Activated T-cell treated with anti-CD3 and anti-CD28 coated beads, Interleukin-2, amount 50 U/mL, for 4 hours (primary cell): ENCODE measurements around the gene ARF1. TPM values are rescaled to one million over a fixed set of nuclear protein-coding genes. Genes with fewer than 3 reads are reported as not detected.
A peak's percentile ranks its signal among the peaks of the same experiment; 100 is the strongest.

Source experiments
- ATAC-seq, 2 donors: fragments of 200-7000 bp; cut with Tn5 transposase; one replicate each; pipeline ENCODE4 v1.10.0; 2021
- DNase-seq: peaks from one replicate; pipeline ENCODE4 v3.0.0-alpha.2; 2020
- H3K27me3 Mint-ChIP-seq: one replicate; pipeline ENCODE4 v1.8.0; 2021; ENCODE audit warnings: low read depth, mixed read lengths
- H3K36me3 Mint-ChIP-seq: one replicate; pipeline ENCODE4 v1.8.0; 2022; ENCODE audit warnings: mixed read lengths; ENCODE audit not compliant: insufficient read depth
- H3K4me1 Mint-ChIP-seq: one replicate; pipeline ENCODE4 v1.8.0; 2021; ENCODE audit warnings: low read depth, mixed read lengths
- H3K4me3 Mint-ChIP-seq: one replicate; pipeline ENCODE4 v1.8.0; 2021; ENCODE audit warnings: mild to moderate bottlenecking, moderate library complexity, mixed read lengths
- H3K9me3 Mint-ChIP-seq: one replicate; pipeline ENCODE4 v1.8.0; 2021; ENCODE audit warnings: mixed read lengths
- total RNA-seq, 3 donors: library from RNA; stranded (reverse); gene quantifications; one replicate each; pipeline ENCODE4 v1.2.1, GENCODE V29; 2021

Gene ARF1
- total RNA-seq, 3 donors from 2014 or later = 404 to 411 (median 408) TPM

DNA sequence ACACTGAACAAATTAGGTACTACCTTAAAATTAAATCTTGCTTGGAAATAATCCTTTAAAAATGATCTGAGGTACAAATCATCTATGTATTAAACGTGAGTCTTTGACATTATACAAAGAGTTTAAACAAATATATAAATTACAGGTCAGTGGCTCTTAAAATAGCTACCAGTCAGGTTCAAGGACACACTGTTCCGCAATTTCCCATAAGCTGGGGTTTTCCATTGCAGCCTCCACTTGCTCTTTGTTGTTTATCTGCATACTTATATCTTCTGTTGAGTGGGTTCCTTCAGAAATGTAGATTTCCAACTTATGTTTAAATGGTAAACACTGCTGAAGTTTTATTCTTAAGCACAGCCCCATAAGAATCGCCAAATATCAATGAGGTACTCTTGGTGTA, 32.3 kb downstream of the ARF1 start:
- DNase-seq (no peak), ATAC-seq (no peak)
- Mint-ChIP-seq H3K4me1 (peaks cover 4% of the 10 kb centered on the region), H3K9me3 (peaks cover 3% of the 10 kb centered on the region), H3K4me3 (no peak overlapping the region), H3K36me3 (no peaks in the 10 kb centered on the region), H3K27me3 (no peaks in the 10 kb centered on the region)

DNA sequence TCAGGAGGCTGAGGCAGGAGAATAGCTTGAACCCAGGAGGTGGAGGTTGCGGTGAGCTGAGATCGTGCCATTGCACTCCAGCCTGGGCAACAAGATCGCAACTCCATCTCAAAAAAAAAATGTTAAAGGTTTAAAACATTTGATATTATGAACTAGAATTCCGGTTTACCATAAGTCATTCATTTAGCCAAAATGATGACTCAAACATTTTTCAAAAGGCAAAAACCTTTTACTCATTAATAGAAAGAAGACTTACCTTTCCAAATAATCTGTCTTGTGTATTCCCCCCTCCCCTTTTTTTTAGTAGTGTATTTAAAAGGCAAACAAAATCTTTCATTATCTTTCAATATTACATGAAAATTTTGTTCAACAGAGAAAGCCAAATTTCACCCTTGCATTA, 34.8 kb downstream of the ARF1 start:
- ATAC-seq = no peak
- Mint-ChIP-seq H3K36me3 (no peaks in the 10 kb centered on the region), H3K4me3 (no peak overlapping the region), H3K4me1 (no peaks in the 10 kb centered on the region), H3K9me3 (peaks cover 3% of the 10 kb centered on the region), H3K27me3 (no peaks in the 10 kb centered on the region)
- no peak for DNase-seq

DNA sequence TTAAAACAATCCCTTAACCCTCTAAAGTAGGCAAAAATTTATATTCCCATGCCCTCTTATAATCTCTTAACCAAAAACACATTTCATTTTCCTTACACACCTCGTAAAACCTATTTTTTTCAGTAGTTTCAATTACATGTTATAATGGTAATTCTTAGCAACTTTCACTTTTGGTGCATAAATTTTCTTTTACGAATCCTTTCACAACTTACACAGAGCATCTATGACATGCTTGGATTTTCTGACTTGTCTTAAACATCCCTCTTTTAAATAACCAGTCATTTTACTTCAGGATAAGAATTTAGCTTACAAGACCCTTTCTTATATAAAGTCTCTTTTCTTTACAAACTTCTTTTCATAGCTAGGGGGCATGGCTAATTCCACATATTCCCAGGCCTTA, 35.5 kb downstream of the ARF1 start:
- H3K9me3 Mint-ChIP-seq = peaks cover 3% of the 10 kb centered on the region
- ATAC-seq = no peak
- H3K27me3 Mint-ChIP-seq = peaks cover 2% of the 10 kb centered on the region
- H3K36me3 Mint-ChIP-seq = no peaks in the 10 kb centered on the region
- H3K4me1 Mint-ChIP-seq = no peaks in the 10 kb centered on the region
- no peak overlapping the region for H3K4me3 Mint-ChIP-seq
- no peak for DNase-seq

DNA sequence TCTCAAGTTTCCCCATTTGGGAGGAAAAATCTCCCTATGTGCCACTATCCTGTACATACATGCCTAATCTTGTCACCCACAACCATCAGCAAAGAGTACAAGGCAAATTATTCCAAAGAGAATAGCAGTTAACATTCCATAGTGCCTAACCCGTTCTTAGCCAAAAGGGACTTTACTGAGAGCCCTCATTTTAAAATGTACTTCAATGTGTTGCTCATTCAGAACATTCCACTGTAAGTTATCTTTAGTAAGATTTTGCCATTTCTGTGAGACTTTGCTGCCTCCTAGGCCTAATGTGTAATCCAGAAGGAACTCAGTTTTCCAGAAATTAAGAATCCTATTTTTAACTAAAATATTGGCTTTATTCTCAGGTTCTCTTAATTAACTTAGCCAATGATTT, 37.8 kb downstream of the ARF1 start:
- Mint-ChIP-seq H3K36me3 (no peaks in the 10 kb centered on the region), H3K9me3 (peaks cover 3% of the 10 kb centered on the region), H3K27me3 (peaks cover 3% of the 10 kb centered on the region), H3K4me1 (no peaks in the 10 kb centered on the region), H3K4me3 (no peak overlapping the region)
- no peak for ATAC-seq
- DNase-seq = no peak

DNA sequence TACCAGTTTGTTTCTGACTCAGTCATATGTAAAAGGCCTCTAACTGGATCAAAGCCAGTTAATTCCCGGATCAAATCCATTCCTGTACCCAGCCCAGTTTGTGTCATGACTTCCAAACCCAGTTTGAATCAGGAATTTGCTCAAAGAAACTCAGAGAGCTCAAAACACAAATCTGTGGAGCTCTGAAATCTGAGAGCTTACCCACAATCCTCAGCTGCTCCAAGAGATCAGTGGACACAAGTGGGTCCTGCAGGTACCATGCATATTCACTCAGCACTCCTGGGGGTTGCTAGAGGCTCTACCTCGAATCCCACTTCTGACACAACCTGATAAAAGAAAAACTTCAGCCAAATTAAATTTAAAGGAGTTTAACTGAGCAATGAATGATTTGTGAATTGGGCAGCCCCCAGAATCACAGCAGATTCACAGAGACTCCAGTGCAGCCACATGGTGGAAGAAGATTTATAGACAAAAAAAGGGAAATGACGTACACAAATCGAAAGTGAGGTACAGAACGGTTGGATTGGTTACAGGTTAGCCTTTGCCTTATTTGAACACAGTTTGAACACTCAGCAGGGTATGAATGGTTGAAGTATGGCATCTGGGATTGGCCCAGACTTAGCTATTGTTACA, 38.5 kb downstream of the ARF1 start:
- Mint-ChIP-seq H3K27me3 (peaks cover 4% of the 10 kb centered on the region), H3K4me1 (no peaks in the 10 kb centered on the region), H3K4me3 (no peak overlapping the region), H3K9me3 (peaks cover 3% of the 10 kb centered on the region), H3K36me3 (no peaks in the 10 kb centered on the region)
- ATAC-seq = peak in 1 of 2 donors; percentile 25
- no peak for DNase-seq

DNA sequence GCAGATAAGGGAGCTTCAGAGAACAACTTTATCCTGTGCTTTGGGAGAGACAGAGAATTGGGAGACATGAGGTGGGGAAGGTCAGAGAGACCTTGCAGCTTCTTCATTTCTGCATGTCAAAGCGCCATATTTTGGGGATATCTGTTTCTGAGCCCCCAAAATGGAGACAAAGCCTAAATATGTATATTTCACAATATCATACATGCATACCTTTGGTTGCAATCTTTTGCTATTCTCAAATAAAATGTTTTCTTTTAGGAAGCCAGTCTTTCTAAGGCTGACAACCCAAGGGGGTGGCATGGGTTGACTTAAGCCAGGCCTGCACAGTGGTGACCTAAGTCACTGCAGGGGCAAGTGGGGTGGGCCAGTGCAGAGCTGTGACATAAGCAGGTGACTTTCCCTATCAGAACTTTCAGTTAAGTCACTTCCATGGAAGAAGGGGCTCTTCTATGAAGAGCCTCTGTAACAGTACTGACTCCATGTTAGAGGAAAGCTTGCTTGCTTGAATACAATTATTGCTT, 40.5 kb downstream of the ARF1 start:
- H3K9me3 Mint-ChIP-seq = peaks cover 2% of the 10 kb centered on the region
- no peaks in the 10 kb centered on the region for H3K36me3 Mint-ChIP-seq
- no peaks in the 10 kb centered on the region for H3K4me1 Mint-ChIP-seq
- DNase-seq (no peak), ATAC-seq (no peak)
- H3K4me3 Mint-ChIP-seq = no peak overlapping the region
- H3K27me3 Mint-ChIP-seq = peaks cover 9% of the 10 kb centered on the region

DNA sequence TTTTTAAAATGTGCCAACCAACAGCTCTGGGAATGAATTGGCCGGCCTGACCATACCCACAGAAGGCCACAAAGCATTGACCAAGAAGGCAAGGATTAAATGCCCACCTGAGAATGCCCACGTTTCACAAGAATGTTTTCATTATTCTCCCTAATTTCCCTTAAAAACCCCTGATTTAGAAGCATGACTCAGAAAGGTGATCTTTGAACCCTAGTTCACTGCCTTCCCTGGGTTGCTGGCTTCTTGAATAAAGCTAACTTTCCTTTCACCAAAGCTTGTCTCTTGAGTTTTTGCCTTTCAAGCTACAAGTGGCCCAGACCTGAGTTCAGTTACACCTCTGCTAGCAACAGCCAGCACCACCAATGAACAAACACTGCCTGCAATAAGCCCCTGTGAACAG, 41.0 kb downstream of the ARF1 start:
- Mint-ChIP-seq H3K36me3 (no peaks in the 10 kb centered on the region), H3K4me3 (no peak overlapping the region), H3K27me3 (peaks cover 9% of the 10 kb centered on the region), H3K9me3 (no peaks in the 10 kb centered on the region), H3K4me1 (no peaks in the 10 kb centered on the region)
- no peak for ATAC-seq
- no peak for DNase-seq

DNA sequence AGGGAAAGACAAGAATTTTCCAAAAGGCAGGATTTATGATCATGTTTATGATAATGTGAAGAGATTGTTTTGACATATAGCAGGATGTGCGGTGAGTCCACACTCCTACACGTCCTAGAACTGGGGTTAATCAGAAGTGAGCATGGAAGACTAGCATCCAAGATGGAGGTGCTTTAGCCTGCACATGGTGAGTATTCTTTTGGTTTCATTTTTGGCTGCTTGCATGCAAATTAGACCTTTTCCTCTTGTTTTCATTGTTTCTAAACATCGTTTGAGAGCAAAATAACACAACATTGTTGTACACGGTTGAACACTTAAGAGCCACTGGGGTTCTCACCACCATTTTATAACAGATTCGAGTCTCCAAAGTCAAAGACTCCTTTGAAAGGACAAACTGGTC, 42.7 kb downstream of the ARF1 start:
- Mint-ChIP-seq H3K36me3 (no peaks in the 10 kb centered on the region), H3K4me3 (no peak overlapping the region), H3K27me3 (peaks cover 9% of the 10 kb centered on the region), H3K4me1 (no peaks in the 10 kb centered on the region), H3K9me3 (no peaks in the 10 kb centered on the region)
- no peak for DNase-seq
- no peak for ATAC-seq

DNA sequence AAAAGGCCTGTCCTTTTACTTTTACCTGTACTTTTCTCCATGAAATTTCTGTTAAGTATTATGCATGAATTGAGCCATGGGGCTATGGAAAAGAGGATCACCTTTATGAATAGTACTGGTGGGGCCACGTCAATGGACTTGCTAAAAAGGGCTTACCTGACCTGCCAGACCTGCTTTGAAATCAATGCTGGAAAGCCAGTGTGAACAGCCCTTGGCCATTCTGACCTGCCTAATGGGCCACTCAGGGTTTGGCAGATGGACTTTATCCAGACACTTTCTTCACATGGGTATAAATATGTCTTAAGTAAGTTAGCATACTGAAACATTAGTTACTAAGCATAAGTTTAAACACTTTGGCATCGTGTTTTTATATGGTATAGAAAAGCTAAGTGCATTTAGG, 49.3 kb downstream of the ARF1 start:
- ATAC-seq (no peak), DNase-seq (no peak)
- Mint-ChIP-seq H3K9me3 (no peaks in the 10 kb centered on the region), H3K27me3 (peaks cover 14% of the 10 kb centered on the region), H3K4me1 (peaks cover 3% of the 10 kb centered on the region), H3K36me3 (no peaks in the 10 kb centered on the region), H3K4me3 (no peak overlapping the region)

DNA sequence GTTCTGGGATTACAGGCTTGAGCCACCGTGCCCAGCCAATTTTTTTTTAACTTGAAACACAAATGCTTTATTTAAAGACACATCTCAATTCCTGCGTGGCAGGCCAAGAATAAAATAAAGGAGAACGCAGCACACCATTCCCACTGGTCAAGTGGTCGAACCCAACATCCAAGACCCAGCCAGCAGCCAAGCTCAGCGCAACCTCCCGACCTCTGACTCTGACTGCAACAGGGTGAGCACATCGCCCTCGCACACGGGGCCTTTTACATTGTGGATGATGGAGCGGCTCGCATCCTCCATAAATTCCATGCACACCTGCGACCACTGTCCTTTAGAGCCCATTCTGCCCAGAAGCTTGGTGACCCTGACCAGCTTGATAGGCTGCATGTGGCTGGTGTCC, 52.1 kb downstream of the ARF1 start:
- no peak overlapping the region for H3K4me3 Mint-ChIP-seq
- no peaks in the 10 kb centered on the region for H3K9me3 Mint-ChIP-seq
- H3K36me3 Mint-ChIP-seq = no peaks in the 10 kb centered on the region
- DNase-seq = no peak
- no peak for ATAC-seq
- H3K4me1 Mint-ChIP-seq = peaks cover 6% of the 10 kb centered on the region
- H3K27me3 Mint-ChIP-seq = peaks cover 9% of the 10 kb centered on the region

DNA sequence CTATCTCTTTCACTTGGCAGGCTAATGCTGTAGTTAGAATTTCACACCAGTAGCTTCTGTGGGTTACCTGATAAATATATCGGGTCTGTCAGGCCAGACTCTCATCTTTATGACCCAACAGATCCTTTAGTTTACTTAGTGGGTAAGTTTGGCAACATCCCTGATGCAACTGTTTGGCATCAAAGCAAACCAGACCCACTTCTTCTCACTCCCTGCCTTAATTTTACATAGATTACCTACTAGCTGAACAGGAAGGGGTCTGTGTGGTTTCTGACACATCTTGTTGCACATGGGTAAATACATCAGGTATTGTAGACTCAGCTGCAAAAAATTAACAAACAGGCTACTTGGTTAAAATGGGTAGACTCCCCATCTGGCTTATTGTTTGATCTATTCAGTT, 54.4 kb downstream of the ARF1 start:
- H3K36me3 Mint-ChIP-seq = no peaks in the 10 kb centered on the region
- peaks cover 15% of the 10 kb centered on the region for H3K4me1 Mint-ChIP-seq
- DNase-seq = no peak

DNA sequence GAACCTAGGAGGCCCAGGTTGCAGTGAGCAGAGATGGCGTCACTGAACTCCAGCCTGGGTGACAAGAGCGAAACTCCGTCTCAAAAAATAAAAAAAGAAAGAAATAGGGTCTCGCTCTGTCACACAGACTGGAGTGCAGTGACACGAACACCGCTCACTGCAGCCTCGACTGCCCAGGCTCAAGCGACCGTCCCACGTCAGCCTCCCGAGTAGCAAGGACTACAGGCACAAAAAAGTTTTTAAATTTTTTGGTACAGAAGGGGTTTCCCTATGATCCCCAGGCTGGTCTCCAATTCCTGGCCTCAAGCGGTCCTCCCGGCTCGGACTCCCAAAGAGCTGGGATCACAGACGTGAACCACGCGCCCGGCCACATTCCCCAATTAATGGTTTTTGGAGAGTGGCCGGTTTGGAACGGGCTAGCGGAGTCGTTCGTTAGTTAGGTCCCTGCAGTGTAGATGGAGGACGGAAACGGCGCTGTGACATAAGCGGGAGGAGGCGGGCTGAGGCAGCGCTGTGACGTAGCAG, 57.0 kb downstream of the ARF1 start:
- no peak for DNase-seq
- H3K9me3 Mint-ChIP-seq = no peaks in the 10 kb centered on the region
- no peaks in the 10 kb centered on the region for H3K36me3 Mint-ChIP-seq
- H3K4me1 Mint-ChIP-seq = peaks cover 39% of the 10 kb centered on the region
- ATAC-seq = no peak
- peaks cover 5% of the 10 kb centered on the region for H3K27me3 Mint-ChIP-seq
- H3K4me3 Mint-ChIP-seq = peak overlapping the region; percentile 98

More for the DNA sequence above, 54.4 kb downstream of the ARF1 start:
- H3K9me3 Mint-ChIP-seq = no peaks in the 10 kb centered on the region
- no peak overlapping the region for H3K4me3 Mint-ChIP-seq
- peaks cover 5% of the 10 kb centered on the region for H3K27me3 Mint-ChIP-seq
- no peak for ATAC-seq

DNA sequence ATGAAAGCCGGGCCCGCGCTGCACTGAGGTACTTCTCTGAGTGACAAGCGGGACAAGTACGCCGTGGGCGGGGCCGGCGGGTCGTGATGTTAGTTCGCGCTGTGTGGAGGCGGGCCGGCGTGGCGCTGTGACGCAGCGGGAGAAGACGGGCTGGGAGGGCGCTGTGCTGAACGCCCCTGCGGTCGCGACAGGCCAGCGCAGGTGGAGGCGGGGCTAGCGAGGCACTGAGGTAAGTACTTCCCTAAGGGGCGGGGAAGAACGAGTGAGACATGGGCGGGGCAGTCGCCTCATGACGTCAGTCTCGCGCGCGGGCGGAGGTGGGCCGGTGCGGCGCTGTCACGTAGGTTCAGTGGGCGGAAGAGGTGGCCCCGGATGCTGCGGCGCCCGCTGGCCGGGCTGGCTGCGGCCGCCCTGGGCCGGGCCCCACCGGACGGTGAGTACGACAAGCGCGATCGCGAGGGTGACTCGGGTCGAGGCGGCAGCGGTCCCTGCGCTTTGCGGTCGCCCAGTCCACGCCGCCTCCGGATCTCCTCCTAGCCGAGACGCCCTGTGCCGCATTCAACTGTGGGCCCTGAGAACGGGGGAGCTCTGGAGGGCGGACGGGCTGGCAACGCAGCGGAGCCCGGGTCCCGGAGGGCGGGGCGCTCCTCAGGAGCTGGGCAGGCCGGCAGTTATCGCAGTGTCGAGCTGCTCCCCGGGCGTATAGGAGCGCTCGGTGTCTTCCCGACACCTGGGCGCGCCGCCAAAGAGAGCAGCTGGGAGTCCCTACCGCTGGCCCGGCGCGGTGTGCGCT, 57.6 kb downstream of the ARF1 start, which contains the start of gene GUK1:
Gene GUK1, plus strand, starts transcription at position 349 of the 793 bp plus-strand sequence. Its CDS starts 24 bp downstream, at position 373.
- DNase-seq (peak; percentile 100), ATAC-seq (peak; percentile 94 to 95)
- H3K9me3 Mint-ChIP-seq = no peaks in the 10 kb centered on the region
- H3K4me3 Mint-ChIP-seq = peak within 1 kb of the TSS; percentile 98
- peaks cover 41% of the 10 kb centered on the region for H3K4me1 Mint-ChIP-seq
- H3K27me3 Mint-ChIP-seq = peaks cover 2% of the 10 kb centered on the region
- H3K36me3 Mint-ChIP-seq = no peaks in the 10 kb centered on the region

DNA sequence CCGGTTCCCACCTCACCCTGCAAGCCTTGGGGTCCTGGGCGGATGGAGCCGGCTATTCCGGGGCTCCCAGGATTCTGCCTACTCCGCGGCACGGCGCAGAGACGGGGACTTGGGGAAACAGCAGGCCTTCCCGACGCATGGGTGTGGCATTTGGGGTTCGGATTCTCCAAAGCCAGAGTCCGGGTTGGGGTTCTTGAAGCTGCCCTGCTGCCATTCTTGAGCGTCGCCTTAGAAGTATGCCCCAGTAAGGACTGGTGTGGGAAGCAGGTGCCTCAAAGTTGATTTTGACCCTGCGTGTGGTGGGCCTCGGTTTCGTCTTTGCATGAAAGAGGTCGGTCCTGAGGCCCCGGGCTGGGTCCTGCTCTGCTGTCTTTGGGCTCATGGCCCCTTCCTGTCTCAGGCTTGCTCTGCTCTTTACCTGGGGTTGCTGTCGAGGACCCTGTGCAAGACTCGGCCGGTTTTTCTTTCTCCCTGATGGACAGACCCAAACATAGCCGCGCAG, 58.3 kb downstream of the ARF1 start:
- H3K27me3 Mint-ChIP-seq = peaks cover 2% of the 10 kb centered on the region
- peak overlapping the region; percentile 98 for H3K4me3 Mint-ChIP-seq
- no peaks in the 10 kb centered on the region for H3K9me3 Mint-ChIP-seq
- no peak for ATAC-seq
- DNase-seq = no peak
- peaks cover 41% of the 10 kb centered on the region for H3K4me1 Mint-ChIP-seq
- H3K36me3 Mint-ChIP-seq = no peaks in the 10 kb centered on the region
